ENCODE measurements around the gene NXN.

The NXN gene

DNA sequence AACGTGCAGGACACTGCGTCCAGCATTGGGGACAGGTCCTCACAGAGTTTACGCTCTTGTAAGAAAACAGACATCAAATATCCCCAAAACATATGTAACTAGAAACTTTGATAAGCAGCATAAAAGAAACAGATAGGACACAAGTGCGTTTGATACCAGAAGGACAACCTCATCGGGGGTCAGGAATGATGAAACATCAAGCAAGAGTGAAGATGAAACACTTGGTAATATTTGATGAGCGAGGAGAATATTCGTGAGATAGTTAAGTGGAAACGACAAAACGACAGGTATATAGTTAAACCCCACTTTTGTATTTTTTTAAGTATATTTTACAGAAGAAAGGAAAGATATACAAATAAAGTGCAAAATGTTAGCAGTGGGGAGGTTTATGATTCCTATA lies 55.9 kb downstream of the NXN start:
- TF ChIP-seq, protein P1, sequence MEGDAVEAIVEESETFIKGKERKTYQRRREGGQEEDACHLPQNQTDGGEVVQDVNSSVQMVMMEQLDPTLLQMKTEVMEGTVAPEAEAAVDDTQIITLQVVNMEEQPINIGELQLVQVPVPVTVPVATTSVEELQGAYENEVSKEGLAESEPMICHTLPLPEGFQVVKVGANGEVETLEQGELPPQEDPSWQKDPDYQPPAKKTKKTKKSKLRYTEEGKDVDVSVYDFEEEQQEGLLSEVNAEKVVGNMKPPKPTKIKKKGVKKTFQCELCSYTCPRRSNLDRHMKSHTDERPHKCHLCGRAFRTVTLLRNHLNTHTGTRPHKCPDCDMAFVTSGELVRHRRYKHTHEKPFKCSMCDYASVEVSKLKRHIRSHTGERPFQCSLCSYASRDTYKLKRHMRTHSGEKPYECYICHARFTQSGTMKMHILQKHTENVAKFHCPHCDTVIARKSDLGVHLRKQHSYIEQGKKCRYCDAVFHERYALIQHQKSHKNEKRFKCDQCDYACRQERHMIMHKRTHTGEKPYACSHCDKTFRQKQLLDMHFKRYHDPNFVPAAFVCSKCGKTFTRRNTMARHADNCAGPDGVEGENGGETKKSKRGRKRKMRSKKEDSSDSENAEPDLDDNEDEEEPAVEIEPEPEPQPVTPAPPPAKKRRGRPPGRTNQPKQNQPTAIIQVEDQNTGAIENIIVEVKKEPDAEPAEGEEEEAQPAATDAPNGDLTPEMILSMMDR (IDR thresholded peaks at IDR 0.05; ENCODE audit: extremely low read depth, missing control alignments): no peak
- DNase-seq (ENCODE audit: low spot score): no peak

DNA sequence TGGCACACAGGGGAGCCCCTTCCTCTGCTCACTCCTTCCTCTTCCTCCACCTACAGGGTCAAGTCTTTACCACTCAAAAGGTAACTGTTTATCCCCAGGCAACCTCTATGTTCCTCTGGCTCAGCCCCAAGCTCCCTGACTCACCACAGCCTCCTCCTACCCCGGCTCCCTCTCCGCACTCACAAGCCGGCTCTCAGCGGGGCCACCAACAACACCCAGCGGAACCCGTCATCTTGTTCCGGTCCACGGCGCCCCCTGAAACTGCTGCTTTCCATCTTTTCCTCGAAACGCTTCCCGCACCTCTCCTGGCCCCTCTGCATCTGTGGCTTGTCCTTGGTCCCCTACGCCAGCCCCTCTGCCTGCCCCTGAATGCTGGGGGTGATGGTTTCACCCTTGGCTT lies 58.4 kb downstream of the NXN start:
- DNase-seq (ENCODE audit: low spot score): no peak
- TF ChIP-seq, protein P1 (IDR thresholded peaks at IDR 0.05; ENCODE audit: extremely low read depth, missing control alignments): no peak

DNA sequence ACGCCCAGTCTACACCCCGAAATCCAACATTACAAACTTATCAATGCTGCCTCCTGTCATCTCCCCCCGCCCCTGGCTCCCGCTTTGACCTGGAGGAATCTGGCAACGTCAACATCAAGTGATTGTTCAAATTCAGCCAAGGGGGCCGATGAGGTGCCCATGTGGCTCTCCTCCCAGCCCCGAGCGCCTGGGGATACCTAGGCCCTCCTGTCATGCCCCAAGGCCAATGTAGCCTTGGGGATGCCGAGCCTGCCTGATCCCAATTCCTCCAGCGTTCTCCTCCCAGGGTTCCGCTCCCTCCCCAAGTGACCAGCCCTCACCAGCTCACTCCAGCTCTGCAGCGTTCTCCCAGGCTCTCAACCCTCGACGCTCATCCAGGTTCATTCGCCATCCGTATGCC lies 59.4 kb downstream of the NXN start:
- TF ChIP-seq, protein P1 (IDR thresholded peaks at IDR 0.05; ENCODE audit: extremely low read depth, missing control alignments): no peak
- DNase-seq (ENCODE audit: low spot score): no peak

DNA sequence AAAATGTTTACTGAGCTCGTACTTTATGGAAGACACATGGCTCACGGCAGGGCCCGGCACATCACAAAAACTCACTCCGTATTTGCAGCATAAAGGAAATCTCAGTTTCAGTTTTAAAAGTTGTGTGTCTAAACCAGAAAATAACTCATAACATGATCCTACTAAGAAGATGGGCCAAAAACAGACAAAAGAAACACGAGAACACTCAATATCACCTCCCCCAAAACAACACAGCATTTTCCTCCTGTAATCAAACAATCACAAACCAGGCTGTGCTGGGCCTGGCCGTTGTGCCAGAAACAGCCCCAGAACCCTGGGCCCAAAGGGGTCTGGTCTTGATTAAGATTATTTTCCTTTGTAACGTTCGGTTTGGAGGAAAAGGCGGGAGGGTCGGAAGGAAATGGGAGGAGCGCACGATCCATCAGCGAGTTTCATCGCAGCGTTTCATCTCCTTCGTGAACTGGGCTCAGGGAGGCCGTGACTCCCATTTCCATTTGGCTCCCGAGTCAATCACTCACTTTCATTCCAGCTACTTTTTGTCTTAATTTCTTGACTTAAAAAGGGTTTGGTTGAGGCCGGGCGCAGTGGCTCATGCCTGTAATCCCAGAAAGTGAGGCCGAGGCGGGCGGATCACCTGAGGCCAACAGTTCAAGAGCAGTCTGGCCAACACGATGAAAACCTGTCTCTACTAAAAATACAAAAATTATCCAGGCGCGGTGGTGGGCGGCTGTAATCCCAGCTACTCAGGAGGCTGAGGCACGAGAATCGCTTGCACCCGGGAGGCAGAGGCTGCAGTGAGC lies 61.4 kb downstream of the NXN start:
- TF ChIP-seq, protein P1 (IDR thresholded peaks at IDR 0.05; ENCODE audit: extremely low read depth, missing control alignments): no peak
- DNase-seq (ENCODE audit: low spot score): no peak

DNA sequence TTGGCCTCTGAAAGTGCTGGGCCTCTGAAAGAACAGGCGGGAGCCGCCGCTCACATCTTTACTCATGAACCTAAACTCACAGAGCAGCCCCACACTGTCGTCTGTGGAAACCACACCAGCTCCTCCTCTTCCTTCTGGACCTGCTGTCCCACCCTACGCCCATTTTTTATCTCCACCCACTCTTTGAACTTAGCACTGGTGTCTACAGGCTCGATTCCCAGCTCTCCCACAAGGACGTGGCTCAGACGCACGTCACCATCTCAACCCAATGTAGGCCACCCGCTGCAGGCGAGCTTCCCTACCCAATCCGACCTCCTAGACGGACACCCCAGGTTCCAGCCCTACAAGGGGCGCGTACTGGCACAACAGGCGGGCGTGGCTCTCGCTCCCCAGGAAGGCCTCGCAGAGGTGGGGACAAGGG lies 62.2 kb downstream of the NXN start:
- DNase-seq (ENCODE audit: low spot score): no peak
- TF ChIP-seq, protein P1 (IDR thresholded peaks at IDR 0.05; ENCODE audit: extremely low read depth, missing control alignments): no peak

DNA sequence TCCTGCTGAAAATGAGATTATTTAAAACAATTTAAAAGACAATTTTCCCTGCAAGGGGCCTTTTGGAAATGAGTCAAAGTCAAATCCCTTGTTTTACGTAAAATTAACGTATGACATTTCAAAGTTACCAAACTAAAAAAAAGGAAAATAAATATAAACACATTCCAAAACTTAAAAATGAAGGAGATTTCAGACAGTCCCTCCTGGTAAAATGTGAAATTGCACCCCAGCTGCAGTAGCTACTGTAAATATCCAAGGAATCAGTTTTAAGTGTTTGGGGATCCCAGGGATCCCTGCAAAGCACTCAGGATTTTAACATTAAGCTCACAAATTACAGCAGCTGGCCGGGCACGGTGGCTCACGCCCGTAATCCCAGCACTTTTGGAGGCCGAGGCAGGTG lies 63.3 kb downstream of the NXN start:
- TF ChIP-seq, protein P1 (IDR thresholded peaks at IDR 0.05; ENCODE audit: extremely low read depth, missing control alignments): no peak
- DNase-seq (ENCODE audit: low spot score): no peak

DNA sequence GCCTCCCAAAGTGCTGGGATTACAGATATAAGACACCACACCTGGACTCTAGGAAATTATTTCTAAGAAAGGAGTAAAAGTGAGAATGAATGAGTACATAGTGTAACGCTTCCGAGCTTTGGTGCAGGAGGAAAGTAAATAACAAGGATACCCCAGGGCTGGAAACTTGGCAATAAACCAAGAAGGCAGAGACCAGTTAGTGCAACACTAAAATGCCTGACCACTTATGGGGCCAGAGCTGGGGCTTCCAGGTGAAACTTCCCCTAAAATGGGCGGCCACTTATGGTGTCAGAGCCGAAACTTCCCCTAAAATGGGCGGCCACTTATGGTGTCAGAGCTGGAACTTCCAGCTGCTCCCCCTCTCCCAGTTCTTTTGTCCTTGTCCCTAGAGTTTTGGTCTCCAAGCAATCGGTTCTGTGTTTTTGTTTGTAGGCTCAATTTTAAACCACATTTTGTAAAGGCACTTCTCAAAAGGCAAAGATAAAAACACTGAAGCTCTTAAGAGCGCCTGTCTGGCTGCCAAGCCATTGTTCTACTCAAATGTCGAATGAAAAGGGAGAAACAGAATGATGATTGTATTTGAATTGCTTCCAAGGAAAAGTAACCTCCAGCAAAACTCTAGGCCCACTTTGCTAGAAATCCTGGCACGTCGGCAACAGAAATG lies 63.9 kb downstream of the NXN start:
- DNase-seq (ENCODE audit: low spot score): no peak

More for the DNA sequence above, 63.9 kb downstream of the NXN start:
- TF ChIP-seq, protein P1 (IDR thresholded peaks at IDR 0.05; ENCODE audit: extremely low read depth, missing control alignments): no peak

All from GM20000 (cell line).